SU-DHL-6 (cell line): Measurements from ENCODE around the gene ZNF536.

ENCODE experiments used
- H2AFZ ChIP-seq: fragments of 200-600 bp; sonication (generic); 2 replicates; pipeline ENCODE4 v1.6.1; 2014; ENCODE audit warnings: low read depth, mild to moderate bottlenecking, moderate library complexity, mixed read lengths, antibody characterized with exemption, low read length; ENCODE audit not compliant: severe bottlenecking
- H3F3A ChIP-seq: fragments of 200-600 bp; shearing (Covaris generic); 2 replicates; pipeline ENCODE4 v1.6.0; 2016; ENCODE audit warnings: antibody characterized with exemption, mild to moderate bottlenecking; ENCODE audit not compliant: insufficient read depth
- H3K27ac ChIP-seq: fragments of 200-600 bp; sonication (generic); 2 replicates; pipeline ENCODE4 v1.5.1; 2016; ENCODE audit warnings: low read depth, mild to moderate bottlenecking, low read length, moderate library complexity, mixed read lengths
- H3K27me3 ChIP-seq: fragments of 200-600 bp; sonication (generic), shearing (Covaris generic); 2 replicates; pipeline ENCODE4 v1.6.0; 2014; ENCODE audit warnings: mild to moderate bottlenecking, low read length
- H3K36me3 ChIP-seq: fragments of 200-600 bp; sonication (generic); 2 replicates; pipeline ENCODE4 v1.6.1; 2014; ENCODE audit warnings: mild to moderate bottlenecking, low read length, mixed read lengths
- H3K4me2 ChIP-seq: fragments of 300-600, 200-600 bp; shearing (Covaris generic), sonication (generic); 2 replicates; pipeline ENCODE4 v1.6.0; 2014; ENCODE audit warnings: low read length, low read depth, mild to moderate bottlenecking; ENCODE audit not compliant: poor library complexity, severe bottlenecking
- H3K4me3 ChIP-seq: fragments of 200-600 bp; sonication (generic); 2 replicates; pipeline ENCODE4 v1.5.1; 2014; ENCODE audit warnings: antibody characterized with exemption, low read length, mild to moderate bottlenecking, mixed read lengths; ENCODE audit not compliant: insufficient read depth, poor library complexity, severe bottlenecking
- H3K79me2 ChIP-seq: fragments of 200-600 bp; sonication (generic); 2 replicates; pipeline ENCODE4 v1.6.1; 2014; ENCODE audit warnings: mild to moderate bottlenecking, low read length, moderate library complexity; ENCODE audit not compliant: insufficient read depth
- H3K9ac ChIP-seq: fragments of 200-600 bp; sonication (generic); 2 replicates; pipeline ENCODE4 v1.7.0; 2014; ENCODE audit warnings: mild to moderate bottlenecking, low read length
- H3K9me2 ChIP-seq: fragments of 200-600 bp; sonication (generic); replicated peaks from 2 replicates; pipeline ENCODE4 v1.6.1; 2014; ENCODE audit warnings: low read length; ENCODE audit not compliant: insufficient read depth
- H3K9me3 ChIP-seq: fragments of 200-600 bp; sonication (generic); 2 replicates; pipeline ENCODE4 v1.6.1; 2014; ENCODE audit warnings: low read length, mixed read lengths; ENCODE audit not compliant: insufficient read depth
- H4K20me1 ChIP-seq: fragments of 200-600 bp; sonication (generic); 2 replicates; pipeline ENCODE4 v1.6.1; 2014; ENCODE audit warnings: low read depth, mild to moderate bottlenecking, antibody characterized with exemption, low read length, moderate library complexity, mixed read lengths
- CTCF ChIP-seq: fragments of 200-600 bp; sonication (generic); IDR thresholded peaks from one replicate; pipeline ENCODE4 v1.5.1; 2017; ENCODE audit warnings: antibody characterized with exemption, mild to moderate bottlenecking, low read length, moderate library complexity; ENCODE audit not compliant: insufficient read depth, poor library complexity, severe bottlenecking
- EZH2phosphoT487 ChIP-seq: fragments of 200-600 bp; sonication (generic), shearing (Covaris generic); conservative IDR thresholded peaks from 2 replicates; pipeline ENCODE4 v1.6.1; 2018; ENCODE audit warnings: mild to moderate bottlenecking, antibody characterized with exemption, low read length, moderate library complexity, mixed read lengths

The ZNF536 gene

GRCh38 chr19:30487178-30487577 lies 115.0 kb downstream of the ZNF536 start:
- Histone ChIP-seq H4K20me1 (no peaks in the 10 kb centered on the region), H3K9me3 (no peaks in the 10 kb centered on the region), H3K4me2 (no peak overlapping the region), H3K4me3 (no peak overlapping the region), H2AFZ (no peak overlapping the region), H3K9ac (no peak overlapping the region), H3F3A (no peaks in the 10 kb centered on the region), H3K27me3 (no peaks in the 10 kb centered on the region), H3K27ac (no peak overlapping the region), H3K36me3 (no peaks in the 10 kb centered on the region), H3K9me2 (no peaks in the 10 kb centered on the region), H3K79me2 (no peaks in the 10 kb centered on the region)
- no peak for TF ChIP-seq EZH2phosphoT487
- TF ChIP-seq CTCF: no peak

GRCh38 chr19:30488191-30488590 lies 116.0 kb downstream of the ZNF536 start:
- Histone ChIP-seq H3K4me3 (no peak overlapping the region), H3K9ac (no peak overlapping the region), H4K20me1 (no peaks in the 10 kb centered on the region), H3K9me2 (no peaks in the 10 kb centered on the region), H3F3A (no peaks in the 10 kb centered on the region), H3K9me3 (no peaks in the 10 kb centered on the region), H3K4me2 (no peak overlapping the region), H3K27ac (no peak overlapping the region), H2AFZ (no peak overlapping the region), H3K36me3 (no peaks in the 10 kb centered on the region), H3K27me3 (no peaks in the 10 kb centered on the region), H3K79me2 (no peaks in the 10 kb centered on the region)
- TF ChIP-seq EZH2phosphoT487 (no peak), CTCF (no peak)

GRCh38 chr19:30490760-30491159 lies 118.6 kb downstream of the ZNF536 start:
- Histone ChIP-seq H3K9me3 (no peaks in the 10 kb centered on the region), H3K36me3 (no peaks in the 10 kb centered on the region), H3K9me2 (no peaks in the 10 kb centered on the region), H3K27ac (no peak overlapping the region), H3K4me3 (no peak overlapping the region), H3K4me2 (no peak overlapping the region), H3K27me3 (no peaks in the 10 kb centered on the region), H3K79me2 (no peaks in the 10 kb centered on the region), H4K20me1 (no peaks in the 10 kb centered on the region), H2AFZ (no peak overlapping the region), H3F3A (no peaks in the 10 kb centered on the region), H3K9ac (no peak overlapping the region)
- TF ChIP-seq EZH2phosphoT487: no peak
- TF ChIP-seq CTCF: no peak
